HS-27A (cell line): ENCODE results near the gene AP1G2.

Experiments used
- DNase-seq: peaks from one replicate; pipeline ENCODE4 v3.0.0-alpha.2; 2012; ENCODE audit warnings: low read depth, missing footprints

AP1G2 gene

GRCh38 chr14:23571701-23572523 is 4.3 kb upstream of the AP1G2 start:
- DNase-seq = no peak

DNA sequence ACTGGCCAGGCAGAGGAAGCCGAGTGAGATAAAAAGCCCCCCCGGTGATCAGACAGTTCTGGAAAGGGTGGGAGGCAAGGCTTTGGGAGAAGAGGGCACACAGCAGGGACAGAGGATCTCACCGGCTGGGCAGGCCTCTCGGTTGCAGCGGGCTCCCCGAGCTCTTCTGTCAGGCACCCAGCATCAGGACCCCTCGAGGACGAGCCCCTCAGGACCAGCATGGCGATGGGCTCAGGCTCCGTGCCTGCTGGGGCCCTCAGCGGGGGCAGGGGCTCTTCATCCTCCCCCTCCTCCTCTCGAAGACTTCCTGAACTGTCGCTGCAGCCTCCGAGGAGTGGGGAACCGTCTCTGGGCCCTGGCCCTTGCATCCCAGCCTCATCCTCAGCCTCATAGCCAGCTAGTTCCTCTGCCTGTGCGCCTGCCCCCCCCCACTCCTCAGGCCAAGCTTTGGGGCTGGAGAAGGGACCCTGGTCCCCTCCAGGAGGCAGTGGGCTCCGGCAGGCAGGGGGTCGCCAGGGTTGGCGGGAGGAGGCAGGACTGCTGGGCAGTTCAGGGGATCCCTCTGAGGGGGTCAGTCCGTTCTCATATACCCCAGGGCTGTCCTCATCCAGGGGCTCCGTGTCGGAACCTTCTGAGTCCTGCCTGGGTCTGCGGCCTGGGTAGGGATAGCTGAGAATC is 3.4 kb upstream of the AP1G2 start:
- DNase-seq = no peak

DNA sequence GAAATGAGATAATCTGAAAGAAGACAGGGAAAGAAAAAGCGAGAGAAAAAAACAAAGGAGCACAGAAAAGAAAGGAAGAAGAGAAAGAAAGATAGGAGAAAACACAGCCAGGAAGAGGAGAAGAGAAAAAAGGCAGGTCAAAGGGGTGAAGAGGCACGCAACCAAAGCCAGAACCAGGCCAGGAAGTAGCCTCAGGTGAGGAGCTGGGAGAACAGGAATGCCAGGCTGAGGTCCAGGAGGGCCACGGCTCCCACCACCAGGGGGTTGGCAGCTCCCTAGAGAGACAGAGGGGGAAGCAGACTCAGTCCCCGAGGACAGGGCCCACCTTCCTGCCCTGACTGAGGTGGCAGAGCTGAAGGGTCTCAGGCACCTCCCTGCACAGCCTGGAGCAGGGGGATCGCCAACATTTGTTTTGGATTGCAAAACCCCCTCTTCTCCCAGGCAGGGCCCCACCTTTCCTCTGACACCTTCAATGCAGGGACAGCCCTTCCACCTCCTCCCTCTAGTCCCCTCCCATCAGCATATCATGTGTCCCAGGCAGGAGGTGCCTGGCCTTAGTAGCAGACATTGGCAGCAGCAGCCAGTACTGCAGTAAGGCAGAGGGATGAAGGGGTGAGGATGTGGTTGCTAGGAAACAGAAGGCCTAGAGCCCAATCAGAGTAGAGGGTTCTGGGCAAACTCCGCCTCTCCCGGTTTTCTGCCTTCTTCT is 2.0 kb upstream of the AP1G2 start:
- no peak for DNase-seq

DNA sequence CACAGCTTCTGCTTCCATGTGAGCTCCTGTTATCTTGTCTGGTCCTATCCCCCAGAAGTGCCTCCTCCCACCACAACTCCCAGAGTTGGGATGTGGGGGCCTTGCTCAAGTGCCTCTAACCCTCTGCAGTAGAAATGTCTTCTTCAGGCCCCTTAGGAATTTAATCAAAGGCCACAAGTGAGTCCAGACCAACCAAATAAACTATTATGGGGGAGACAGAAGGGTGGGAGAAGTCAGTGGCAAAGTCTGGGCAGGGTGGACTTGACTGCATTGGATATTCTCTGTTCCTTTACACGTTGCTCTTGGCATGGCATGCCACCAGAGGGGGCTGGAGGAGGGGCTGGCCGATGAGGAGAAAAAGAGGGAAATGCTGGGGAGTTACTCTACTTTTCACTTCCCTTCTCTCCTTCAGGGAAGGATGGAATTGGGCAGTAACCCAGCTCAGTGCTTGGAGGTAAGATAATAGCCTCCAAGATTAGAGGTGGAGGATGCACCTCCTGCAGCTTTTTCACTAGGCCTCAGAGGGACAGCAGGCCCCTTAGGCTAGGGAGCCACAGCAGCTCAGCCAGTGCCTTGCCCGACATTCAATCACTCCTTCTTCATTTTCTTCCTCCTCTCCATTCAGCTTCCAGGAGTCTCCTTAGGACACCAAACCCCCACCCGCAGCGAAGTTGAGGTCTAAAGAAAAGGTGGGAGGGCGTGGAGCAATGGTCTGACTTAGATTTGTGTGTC is 1.2 kb upstream of the AP1G2 start:
- DNase-seq = no peak

- no peak for DNase-seq
Observed at GRCh38 chr14:23568021-23568599, 519 bp upstream of the AP1G2 start.

DNA sequence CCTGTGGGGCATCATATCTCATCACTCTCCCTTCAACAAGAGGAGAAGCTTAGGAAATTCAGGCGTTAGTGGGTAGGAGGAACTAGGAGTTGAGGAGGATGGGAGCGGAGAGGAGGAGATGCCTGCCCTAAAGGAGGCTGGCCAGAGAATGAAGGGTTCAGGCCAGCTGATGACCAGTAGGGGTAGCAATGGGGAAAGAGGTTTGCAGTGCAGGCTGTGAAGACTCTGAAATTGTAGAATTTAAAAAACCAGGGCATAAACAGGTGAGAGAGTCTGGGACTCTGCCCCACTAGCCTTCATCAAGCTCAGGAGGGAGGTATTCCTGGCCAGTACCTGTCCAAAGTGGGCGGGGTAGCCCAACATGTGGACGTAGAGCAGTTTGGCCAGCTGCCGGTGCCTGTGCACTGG is 809 bp downstream of the AP1G2 start:
- no peak for DNase-seq

DNA sequence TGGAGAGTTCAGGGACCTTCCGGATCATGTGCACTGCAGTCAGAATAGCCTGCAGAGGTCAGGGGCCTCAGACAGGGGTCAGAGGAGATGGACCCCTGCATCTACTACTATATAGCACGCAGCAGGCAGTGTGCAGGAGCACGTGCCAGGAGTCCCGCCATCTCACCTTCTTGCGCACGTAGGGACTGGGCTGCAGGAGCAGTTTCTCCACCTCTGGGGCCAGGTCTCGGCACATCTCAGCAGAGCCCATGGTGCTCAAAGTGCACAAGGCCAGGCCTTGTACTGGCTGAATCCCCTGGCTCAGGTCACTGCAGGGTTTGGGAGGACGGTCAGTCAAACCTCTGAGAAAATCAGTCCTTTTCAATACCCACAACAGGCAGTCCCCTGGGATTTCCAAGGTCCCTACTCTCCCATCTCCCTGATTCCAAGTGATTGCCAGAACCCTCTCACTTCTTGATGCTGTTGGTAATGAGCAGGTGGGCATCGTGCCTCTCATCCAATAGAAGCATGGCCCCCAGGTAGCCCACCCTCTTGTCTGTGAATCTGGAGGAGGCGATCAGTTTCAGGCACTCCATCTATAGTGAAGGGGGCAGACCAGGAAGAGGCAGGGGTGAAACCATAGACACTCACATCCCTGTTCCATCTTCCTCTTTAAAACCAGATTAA is 1.3 kb downstream of the AP1G2 start:
- no peak for DNase-seq

DNA sequence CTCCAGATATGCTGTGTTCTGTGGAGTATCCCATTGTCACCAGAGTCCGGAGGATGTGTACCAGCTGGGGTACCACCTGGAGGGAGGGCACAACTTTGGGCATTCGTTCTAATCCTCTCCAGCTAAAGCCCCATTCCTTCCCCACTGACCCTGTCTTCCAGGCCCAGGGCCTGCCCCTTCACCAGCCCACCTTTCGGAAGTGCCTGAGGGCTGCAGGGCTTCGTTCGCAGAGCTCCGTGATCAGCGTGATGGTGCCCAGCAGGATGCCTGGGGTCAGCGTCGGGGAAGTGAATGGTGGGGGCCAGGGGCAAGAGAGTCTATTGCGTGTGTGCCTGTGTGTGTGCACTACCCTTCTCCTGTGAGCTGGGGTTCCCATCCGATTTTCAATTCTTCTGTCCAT is 2.0 kb downstream of the AP1G2 start:
- DNase-seq = no peak

DNA sequence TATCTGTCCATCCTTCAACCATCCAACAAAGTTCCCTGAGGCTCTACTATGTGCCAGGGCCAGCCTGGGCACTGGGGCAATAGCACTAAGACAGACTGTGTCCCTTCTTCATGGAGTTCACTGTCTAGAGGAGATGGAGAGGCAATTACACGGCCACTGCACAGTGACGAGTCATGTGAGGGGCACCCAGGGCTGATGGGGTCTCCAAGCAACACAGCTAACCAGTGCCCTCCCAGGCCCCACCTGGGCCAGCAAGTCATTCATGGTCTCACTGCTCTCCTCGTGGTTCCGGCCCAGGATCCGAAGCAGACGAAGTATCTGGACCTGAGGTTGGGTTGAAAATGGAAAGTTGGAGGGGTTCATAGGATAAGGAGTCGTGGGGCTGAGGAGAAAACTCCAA is 2.7 kb downstream of the AP1G2 start:
- no peak for DNase-seq

DNA sequence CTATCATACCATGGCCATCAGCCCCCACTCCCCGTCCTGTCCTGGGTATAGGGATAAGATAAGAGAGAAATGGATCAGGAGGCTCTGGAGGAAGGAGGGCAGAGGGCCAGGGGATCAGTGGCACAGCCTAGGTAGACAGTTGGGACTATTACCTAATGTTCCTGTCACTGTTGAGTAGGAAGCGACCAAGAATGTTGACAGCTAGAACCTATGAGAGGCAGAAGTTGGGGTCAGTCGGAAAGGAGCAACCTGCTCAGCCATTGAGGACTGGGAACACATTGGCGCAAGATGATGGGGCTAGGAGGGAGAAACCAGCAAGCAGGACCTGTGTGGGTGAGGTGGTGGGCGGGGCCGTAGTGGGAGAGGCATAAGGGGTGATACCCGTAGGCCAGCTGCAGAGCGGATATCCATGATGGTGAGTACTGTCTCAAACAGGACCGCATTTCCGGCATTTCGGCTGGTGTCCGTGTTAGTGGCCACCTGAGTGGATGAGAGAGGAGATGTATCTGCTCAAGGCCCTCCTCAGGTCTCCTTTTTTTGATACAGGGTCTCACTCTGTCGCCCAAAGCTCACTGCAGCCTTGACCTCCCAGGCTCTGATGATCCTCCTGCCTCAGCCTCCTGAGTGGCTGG is 3.3 kb downstream of the AP1G2 start:
- no peak for DNase-seq

DNA sequence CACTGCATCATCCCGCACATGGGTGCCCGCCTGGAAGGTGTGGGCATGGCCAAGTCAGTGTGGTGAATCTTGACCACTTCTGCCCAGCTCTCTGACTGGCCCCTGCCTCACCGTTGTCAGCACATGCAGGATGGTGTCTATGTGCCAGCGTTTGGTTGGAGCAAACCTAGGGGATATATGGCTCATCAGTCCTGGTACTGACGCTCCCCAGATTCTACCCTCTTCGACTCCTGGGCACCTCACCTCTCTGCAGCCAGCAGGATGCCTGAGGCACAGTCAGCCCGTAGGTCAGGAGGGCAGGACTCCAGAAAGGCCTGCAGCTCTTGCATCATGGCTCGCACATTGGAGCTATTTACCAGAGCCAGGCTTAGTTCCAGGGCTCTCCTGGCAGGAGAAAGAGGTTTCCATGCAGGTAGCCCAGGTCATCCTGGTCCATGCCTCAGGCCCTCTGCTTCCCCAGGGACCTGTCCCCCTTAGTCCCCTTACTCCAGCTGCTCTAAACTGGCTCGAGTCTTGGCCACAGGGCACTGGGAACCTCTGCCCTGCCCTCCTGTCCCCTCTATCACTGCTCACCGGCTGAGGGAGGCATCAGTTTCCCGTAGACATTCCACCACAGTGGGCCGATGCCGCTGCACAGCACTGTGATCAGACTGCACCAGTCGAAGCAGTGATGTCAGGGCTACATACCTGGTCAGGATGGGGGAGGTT is 4.0 kb downstream of the AP1G2 start:
- DNase-seq = no peak

DNA sequence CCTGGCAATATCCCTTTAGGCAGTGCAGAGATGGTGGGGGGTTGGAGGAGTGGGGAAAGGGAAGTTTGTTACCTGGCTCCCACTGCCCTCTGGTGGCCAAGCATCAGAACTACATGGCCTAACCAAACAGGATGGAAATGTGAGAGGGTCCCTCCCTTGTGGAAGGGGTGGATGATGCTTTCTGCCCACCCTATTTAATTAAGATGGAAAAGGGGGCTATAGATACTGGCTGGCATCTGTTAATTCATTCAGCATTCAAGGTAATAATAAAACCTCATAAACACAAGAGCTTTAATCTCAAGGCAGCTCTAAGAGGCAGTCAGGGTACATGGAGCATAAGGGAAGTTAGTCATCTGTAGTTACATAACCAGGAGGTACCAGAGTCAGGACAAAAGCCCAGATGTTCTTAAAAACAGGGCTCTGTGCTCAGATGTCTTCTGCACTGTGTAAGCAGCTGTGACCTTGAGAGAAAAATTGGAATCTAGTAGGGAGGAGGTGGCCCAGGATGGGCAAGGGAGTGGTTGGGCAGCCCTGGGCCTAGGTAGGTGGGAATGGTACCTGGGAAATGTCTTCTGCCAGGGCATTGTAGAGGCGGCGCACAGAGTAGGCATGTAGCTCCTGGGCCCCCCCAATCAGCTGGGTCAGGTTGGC is 4.6 kb downstream of the AP1G2 start:
- peak; percentile 20 for DNase-seq

GRCh38 chr14:23561873-23562821 is 5.4 kb downstream of the AP1G2 start:
- no peak for DNase-seq

DNA sequence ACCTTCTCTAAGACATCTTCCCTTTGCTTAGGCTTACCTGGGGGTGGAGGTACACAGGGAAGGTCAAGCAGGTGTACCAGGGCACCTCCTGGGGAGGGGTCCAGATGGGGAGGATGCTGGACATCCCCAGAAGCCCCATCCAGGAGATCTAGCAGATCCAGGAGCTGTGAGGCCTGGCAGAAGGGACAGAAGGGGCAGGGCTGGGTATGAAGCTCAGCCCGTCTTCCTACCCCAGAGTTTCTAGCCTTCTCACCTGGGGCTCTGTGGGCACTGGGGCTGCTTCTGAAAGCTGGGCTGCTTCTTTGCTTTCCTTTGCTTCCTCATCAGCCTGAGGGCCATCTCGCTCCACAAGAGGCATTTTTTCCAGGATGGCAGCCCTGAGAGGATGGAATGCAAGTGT is 6.3 kb downstream of the AP1G2 start:
- DNase-seq = no peak

DNA sequence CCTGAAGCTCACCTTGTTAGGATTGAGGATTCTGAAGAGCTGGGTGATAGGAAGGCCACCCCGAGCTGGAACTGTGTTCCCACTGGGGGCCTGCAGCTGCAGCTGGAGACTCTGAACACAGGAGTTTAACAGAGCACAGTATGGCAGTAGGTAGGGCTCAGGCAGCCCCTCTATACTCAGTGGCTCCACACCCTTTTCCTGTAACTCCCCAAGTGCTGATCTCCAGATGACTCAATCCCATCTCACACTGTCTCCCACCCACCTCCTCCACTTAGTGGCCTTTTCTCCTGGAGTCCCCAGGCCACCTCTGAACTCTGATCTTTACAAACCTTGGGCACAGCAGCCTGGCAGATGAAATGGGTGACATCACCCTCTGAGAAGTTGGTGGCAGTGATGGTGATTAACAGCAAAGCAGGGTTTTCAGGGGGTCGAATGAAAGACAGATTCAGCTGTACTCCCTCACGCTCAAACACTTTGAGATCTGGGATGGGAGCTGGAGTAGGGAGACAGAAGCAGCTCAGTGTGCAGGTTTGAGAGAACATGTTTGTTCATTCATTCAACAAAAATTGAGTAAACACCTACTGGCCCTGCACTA is 7.6 kb downstream of the AP1G2 start:
- DNase-seq = no peak

DNA sequence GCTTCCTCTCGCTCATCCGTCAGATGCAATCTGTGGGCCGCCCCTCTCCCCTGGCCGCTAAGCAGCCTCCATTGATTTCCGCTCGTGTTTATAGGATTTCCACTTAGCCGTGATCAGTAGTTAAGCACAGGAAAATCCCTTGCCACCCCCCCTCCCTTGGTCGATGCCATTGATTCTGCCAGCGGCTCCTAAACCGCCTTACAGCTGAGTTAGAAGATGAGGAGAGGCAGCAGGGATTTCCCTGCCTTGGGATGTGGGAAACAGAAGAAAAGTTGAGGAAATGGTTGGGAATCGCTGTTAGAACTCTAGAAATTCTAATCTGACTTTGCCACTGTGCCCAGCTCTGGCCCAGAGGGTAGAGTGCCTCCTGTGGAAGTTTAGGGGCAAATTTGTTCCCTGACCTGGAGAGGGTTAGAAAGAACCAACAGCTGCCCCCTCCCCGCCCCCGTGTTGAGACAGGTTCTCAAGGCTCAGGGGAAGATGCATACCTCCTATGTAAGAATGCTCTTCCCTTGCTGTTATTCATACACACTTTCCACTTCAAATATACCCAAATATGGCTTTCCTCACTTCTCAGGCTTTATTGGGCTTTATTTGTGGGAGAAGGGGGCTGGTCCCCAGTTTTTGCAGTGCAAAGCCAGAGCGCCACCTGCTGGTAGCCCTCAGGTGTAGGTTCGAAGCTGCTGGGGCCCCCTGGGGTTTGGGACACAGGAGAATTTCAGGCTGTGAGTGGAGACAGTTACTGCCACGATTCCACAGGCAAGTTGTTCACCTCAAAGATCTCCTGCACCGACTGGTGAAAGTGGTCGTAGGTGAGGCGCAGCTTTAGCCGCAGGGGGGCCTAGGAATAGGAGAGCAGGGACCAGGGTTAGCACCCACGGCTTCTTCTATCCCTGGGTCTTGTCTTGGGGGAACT is 8.3 kb downstream of the AP1G2 start:
- DNase-seq = no peak

DNA sequence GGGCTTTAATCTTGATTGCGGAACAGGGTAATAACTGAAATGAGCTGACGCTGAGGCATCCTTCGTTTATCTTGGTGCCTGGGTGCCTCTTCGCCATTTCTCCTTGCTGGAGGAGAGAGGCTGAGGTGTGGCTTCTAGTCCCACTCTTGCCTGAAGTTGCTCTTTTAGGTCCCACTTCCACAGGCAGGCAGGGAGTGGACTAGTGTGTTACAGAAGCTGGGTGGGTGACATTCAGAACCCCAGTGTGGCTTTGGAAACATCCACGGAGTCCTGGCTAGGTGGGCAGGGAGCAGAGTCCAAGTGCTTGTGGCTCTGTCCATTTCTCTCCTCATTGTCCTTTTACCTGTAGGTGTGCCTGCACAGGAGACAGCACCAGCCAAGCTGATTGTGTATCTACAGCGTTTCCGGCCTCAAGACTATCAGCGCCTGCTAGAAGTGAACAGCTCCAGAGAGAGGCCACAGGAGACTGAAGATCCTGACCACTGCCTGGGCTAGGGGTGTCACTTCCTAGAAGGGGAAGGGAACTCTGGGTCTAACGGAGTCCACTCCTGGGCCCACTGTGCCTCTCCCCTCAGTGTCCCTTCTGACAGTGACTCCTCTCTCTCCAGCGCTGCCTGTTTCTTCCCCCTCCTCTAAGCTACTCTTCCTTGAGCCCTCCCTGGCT is 9.1 kb downstream of the AP1G2 start:
- DNase-seq = no peak
